ENCODE data around the gene BGN. TPM values are rescaled to one million over a fixed set of nuclear protein-coding genes. Genes with fewer than 3 reads are reported as not detected.

BGN gene
- polyA plus RNA-seq, 3 donors: not detected

GRCh38 chrX:153496590-153496959 lies 1.8 kb downstream of the BGN start:
- intact Hi-C loops (cut with micrococcal nuclease): no loop called here
- Mint-ChIP-seq H3K9me3 (peaks cover 0 to 6% (median 0%) of the 10 kb centered on the region in 7 donors), H3K4me1 (peaks cover 2% of the 10 kb centered on the region), H3K36me3 (no peaks in the 10 kb centered on the region), H3K27me3 (ENCODE audit: low read depth in 3 of 3) (peaks cover 15 to 29% (median 18%) of the 10 kb centered on the region in 3 donors), H3K27ac (no peak overlapping the region), H3K4me3 (no peak overlapping the region)
- no peak overlapping the region for H3K9ac ChIP-seq (ENCODE audit: insufficient read depth, low read length, poor library complexity, severe bottlenecking)
- H3K4me1 ChIP-seq (ENCODE audit: control insufficient read depth in 1 of 2, insufficient read depth in 2 of 2, low read length in 2 of 2): no peaks in the 10 kb centered on the region
- no peak overlapping the region for H2AFZ ChIP-seq (ENCODE audit: insufficient read depth, low read depth, low read length, poor library complexity, severe bottlenecking)
- no peaks in the 10 kb centered on the region for H3K36me3 ChIP-seq (replicated peaks in 1 of 2; ENCODE audit: control insufficient read depth in 1 of 2, insufficient read depth in 2 of 2, low read length in 2 of 2)
- no peak overlapping the region for H3K27ac ChIP-seq (ENCODE audit: low read depth in 1 of 2, low read length in 2 of 2)
- H4K20me1 ChIP-seq (ENCODE audit: insufficient read depth, low read length): no peaks in the 10 kb centered on the region
- no peak overlapping the region for H3K4me2 ChIP-seq (replicated peaks; ENCODE audit: extremely low read depth, low read length, poor library complexity, severe bottlenecking)
- no peak for DNase-seq
- H3K4me3 ChIP-seq (replicated peaks in 1 of 3; ENCODE audit: low read depth in 2 of 3, low read length in 3 of 3): no peak overlapping the region
- WGBS (ENCODE audit: insufficient coverage): no CpG with 5 or more reads among the region's 8 CpGs
- no peaks in the 10 kb centered on the region for H3K79me2 ChIP-seq (ENCODE audit: insufficient read depth, low read length)
- H3K9me3 ChIP-seq (replicated peaks in 1 of 2; ENCODE audit: control insufficient read depth in 1 of 2, insufficient read depth in 1 of 2, low read length in 2 of 2): no peaks in the 10 kb centered on the region
- TF ChIP-seq CTCF (IDR thresholded peaks at IDR 0.05): no peak
- H3K27me3 ChIP-seq (ENCODE audit: control insufficient read depth in 2 of 2, insufficient read depth in 2 of 2, low read length in 2 of 2): peaks cover 0 to 8% of the 10 kb centered on the region in 2 donors

GRCh38 chrX:153498453-153498852 lies 3.7 kb downstream of the BGN start:
- Mint-ChIP-seq H3K27me3 (ENCODE audit: low read depth in 3 of 3) (peaks cover 15 to 27% (median 15%) of the 10 kb centered on the region in 3 donors), H3K4me1 (peaks cover 2% of the 10 kb centered on the region), H3K9me3 (peaks cover 0 to 6% (median 0%) of the 10 kb centered on the region in 7 donors), H3K4me3 (no peak overlapping the region), H3K27ac (no peak overlapping the region), H3K36me3 (no peaks in the 10 kb centered on the region)
- Histone ChIP-seq H3K4me3 (replicated peaks in 1 of 3; ENCODE audit: low read depth in 2 of 3, low read length in 3 of 3) (no peak overlapping the region), H3K27ac (ENCODE audit: low read depth in 1 of 2, low read length in 2 of 2) (no peak overlapping the region), H4K20me1 (ENCODE audit: insufficient read depth, low read length) (no peaks in the 10 kb centered on the region), H3K9me3 (replicated peaks in 1 of 2; ENCODE audit: control insufficient read depth in 1 of 2, insufficient read depth in 1 of 2, low read length in 2 of 2) (no peaks in the 10 kb centered on the region), H3K27me3 (ENCODE audit: control insufficient read depth in 2 of 2, insufficient read depth in 2 of 2, low read length in 2 of 2) (peaks cover 0 to 8% of the 10 kb centered on the region in 2 donors), H2AFZ (ENCODE audit: insufficient read depth, low read depth, low read length, poor library complexity, severe bottlenecking) (no peak overlapping the region), H3K9ac (ENCODE audit: insufficient read depth, low read length, poor library complexity, severe bottlenecking) (no peak overlapping the region), H3K4me1 (ENCODE audit: control insufficient read depth in 1 of 2, insufficient read depth in 2 of 2, low read length in 2 of 2) (no peaks in the 10 kb centered on the region), H3K79me2 (ENCODE audit: insufficient read depth, low read length) (no peaks in the 10 kb centered on the region), H3K36me3 (replicated peaks in 1 of 2; ENCODE audit: control insufficient read depth in 1 of 2, insufficient read depth in 2 of 2, low read length in 2 of 2) (no peaks in the 10 kb centered on the region), H3K4me2 (replicated peaks; ENCODE audit: extremely low read depth, low read length, poor library complexity, severe bottlenecking) (no peak overlapping the region)
- no peak for DNase-seq
- TF ChIP-seq CTCF (IDR thresholded peaks at IDR 0.05): no peak
- WGBS (ENCODE audit: insufficient coverage): no CpG with 5 or more reads among the region's 7 CpGs
- intact Hi-C loops (cut with micrococcal nuclease): no loop called here

All from CD14-positive monocyte (primary cell).